NCI-H345 treated with DMSO at 0.1 percent for 48 hours (cell line): ENCODE measurements around the gene MOK.

Source experiments
- DNase-seq: peaks from one replicate; lab custom pipeline; 2025; ENCODE audit not compliant: unreplicated experiment; lab: John Stamatoyannopoulos, UW

Gene MOK

GRCh38 chr14:102208741-102209140 is 96.2 kb downstream of the MOK start:
- no peak for DNase-seq

GRCh38 chr14:102207831-102208365 is 97.1 kb downstream of the MOK start:
- DNase-seq, result no peak

DNA sequence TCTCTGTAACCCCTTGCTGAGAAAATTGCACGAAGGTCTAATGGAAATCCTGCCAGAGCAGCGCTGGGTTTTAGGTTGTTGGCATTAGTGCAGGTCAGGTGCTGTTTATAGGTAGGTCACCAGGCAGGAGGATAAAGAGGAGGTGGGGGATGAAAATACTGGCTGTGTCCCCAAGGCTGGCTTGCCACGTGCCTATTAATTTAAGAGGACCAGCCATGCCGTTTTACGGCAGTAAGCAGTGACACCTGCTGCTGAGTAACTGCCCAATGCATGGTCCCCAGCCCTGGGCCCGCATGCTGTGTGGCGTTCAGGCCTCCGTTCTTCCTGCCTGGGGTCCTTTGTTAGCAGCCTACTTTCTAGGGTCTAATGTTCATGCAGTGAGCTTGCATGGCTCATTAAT is 98.0 kb downstream of the MOK start:
- no peak for DNase-seq

- DNase-seq, result no peak
Observed at GRCh38 chr14:102205560-102205959, 99.4 kb downstream of the MOK start.

GRCh38 chr14:102203382-102203781 is 101.6 kb downstream of the MOK start:
- no peak for DNase-seq

GRCh38 chr14:102202944-102203343 is 102.0 kb downstream of the MOK start:
- DNase-seq, result no peak

DNA sequence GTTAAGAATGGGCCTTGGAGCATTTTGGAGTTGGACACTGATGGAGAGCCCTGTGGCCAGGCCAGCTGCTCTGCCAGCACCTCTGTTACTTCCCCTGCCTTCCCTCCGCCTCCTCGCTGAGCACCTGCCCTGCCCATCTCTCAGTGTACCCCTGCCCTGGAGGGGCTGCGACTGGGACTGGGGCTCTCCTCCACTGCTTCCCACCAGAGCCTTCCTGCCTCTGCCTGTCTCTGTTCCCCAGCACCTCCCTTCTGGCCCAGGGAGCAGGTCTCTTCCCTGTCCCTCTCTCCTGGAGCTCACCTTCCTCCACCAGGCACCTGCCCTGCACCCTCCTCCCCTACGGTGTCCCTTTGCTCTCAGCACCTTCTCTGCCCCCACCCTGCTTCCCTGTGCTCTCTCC is 103.2 kb downstream of the MOK start:
- no peak for DNase-seq

GRCh38 chr14:102201353-102201738 is 103.6 kb downstream of the MOK start:
- DNase-seq, result no peak

DNA sequence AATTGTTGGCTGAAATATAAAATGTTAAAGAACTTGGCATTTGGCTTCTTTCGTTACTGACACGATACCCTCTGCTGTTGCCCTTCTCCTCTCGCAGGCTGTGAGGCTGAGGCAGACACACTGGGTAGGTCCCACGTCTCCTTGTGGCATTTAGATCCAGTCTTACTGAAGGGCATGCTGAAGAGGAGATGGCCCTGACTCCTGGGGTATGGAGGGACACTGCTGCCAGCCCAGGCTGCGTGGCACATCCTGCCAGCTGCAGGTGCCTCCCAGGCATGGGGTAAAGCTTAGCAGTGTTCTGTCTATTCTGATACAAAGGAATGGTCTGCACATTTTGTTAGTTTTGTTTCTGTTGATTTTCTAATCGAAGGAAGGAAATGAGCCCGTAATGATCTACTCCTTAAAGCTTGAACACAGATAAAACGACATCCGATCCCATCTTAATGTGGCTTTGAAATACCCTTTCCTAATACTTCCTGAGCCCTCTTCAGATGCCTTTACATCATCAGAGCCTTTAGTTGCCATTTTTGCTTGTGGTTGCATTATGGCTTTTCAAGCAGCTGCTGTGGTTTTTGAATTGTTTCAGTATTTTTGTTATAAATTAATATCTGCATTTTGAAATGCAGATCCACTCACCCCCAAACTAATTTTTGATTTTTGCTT is 104.1 kb downstream of the MOK start:
- no peak for DNase-seq

- no peak for DNase-seq
Observed at GRCh38 chr14:102197317-102197853, 107.6 kb downstream of the MOK start.

- DNase-seq, result no peak
Observed at GRCh38 chr14:102196902-102197230, 108.1 kb downstream of the MOK start.

GRCh38 chr14:102196039-102196901 is 108.7 kb downstream of the MOK start:
- no peak for DNase-seq

- DNase-seq, result no peak
Observed at GRCh38 chr14:102195446-102195845, 109.5 kb downstream of the MOK start.

DNA sequence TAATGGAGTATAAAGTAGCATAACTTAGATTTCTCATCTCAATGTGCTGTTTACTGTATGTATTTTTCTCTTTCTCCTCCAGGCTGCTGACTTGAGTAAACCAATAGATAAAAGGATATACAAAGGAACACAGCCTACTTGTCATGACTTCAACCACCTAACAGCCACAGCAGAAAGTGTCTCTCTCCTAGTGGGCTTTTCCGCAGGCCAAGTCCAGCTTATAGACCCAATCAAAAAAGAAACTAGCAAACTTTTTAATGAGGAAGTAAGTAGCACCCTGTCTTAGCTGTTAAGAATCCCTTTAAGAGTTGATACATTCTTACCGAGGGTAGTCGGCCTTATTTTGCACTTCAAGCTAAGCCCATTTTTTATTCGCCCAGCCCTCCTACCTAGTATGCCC is 110.1 kb downstream of the MOK start:
- no peak for DNase-seq

GRCh38 chr14:102192840-102193502 is 112.0 kb downstream of the MOK start:
- no peak for DNase-seq

DNA sequence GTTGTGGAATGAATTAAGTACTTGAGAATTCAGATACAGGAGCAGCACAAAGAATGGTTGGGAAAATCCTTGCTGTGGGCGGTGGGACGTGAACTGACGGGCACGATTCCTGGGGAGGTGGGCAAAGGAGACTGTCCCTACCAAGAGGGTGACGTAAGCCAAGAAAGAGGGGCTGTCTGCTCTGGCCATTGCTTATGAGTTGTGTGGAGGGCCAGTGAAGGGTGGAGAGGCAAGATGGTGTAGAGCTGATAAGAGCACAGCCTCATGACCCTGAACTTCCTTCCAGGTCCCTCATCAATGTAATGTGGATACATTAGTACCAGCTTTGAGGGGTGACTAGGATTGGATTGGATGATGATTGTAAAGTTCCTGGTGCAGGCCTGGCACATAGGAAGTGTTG is 115.1 kb downstream of the MOK start:
- no peak for DNase-seq

- no peak for DNase-seq
Observed at GRCh38 chr14:102188187-102188586, 116.8 kb downstream of the MOK start.

- no peak for DNase-seq
Observed at GRCh38 chr14:102187568-102188001, 117.4 kb downstream of the MOK start.

DNA sequence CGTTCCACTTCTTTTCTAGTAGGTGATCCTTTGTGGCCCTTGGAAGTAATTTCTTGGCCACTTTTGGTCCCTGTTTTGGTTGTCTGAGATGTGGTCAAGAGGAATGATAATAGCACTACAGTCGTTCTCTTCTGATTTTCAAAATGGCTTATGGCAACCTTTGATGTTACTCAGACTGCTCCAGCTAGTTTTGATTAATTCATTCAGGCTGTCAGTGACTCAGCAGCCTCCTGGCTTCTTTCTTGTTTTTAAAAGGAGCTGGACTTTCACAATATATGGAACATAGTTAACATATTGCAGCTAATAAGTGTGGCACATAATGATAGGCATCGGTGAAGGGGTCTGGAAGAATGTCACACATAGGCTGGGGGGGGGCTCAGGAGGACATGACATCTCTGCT is 117.9 kb downstream of the MOK start:
- DNase-seq, result no peak

GRCh38 chr14:102185360-102185759 is 119.6 kb downstream of the MOK start:
- DNase-seq, result no peak

DNA sequence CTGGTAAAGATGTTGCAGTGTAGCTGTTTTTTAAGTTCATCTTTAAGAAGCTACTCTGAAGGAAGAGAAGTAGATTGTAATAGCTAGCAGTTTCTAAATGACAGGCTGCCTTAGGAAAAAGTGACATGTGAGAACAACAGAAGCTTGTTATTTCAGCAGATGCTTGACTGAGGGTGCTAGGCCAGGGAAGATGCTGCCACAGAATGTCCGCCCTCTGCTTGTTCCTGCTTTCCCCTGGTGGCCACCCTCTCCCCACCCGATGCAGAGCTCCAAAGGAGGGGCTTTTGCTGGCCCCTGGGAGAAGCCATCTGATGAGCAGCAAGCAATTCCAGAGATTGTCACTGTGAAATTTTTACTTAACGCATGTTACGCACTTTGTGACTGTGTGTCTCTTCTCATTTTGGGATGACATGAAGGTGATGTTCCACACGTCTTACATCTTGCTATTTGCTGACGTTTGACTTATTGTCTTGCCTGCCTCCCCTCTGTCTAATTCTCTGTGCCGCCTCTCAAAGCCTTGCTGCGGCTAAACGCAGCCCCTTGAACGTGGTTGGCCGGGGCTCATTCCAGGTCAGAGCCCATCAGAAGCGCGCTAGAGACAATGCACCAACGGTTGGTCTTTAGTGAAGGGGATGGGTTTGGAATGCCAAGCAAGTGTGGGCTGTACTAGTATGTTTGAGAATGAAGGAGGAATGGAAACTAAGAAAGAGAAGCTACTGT is 120.5 kb downstream of the MOK start:
- DNase-seq, result no peak
